ENCODE results near the gene CHST6. TPM values are rescaled to one million over a fixed set of nuclear protein-coding genes. Genes with fewer than 3 reads are reported as not detected.

The CHST6 gene
- total and polyA plus RNA-seq, 9 of the 15 experiments (the other 6 are each of a cell fraction or from before 2014, with no cell fraction given) = 0.01 to 0.05 (median 0.02) TPM; not detected in 6

Other genes with a start within 250 kb of the CHST6 start
Only the 7 nearest of the 12 such genes appear.
- gene CFDP1, start 61.9 kb downstream of the CHST6 start, total RNA-seq (2014; rRNA removed) = 40.0 and 43.7 TPM in 2 replicates
- 70.4 and 73.6 TPM in 2 replicates for gene CFDP1, start 61.9 kb downstream of the CHST6 start, total RNA-seq (2014; rRNA removed; fragmentation: Illumina TruSeq; extraction: Trizol)
- gene CFDP1, start 61.9 kb downstream of the CHST6 start, total RNA-seq (2015; rRNA removed; fragmentation: Illumina TruSeq; extraction: Trizol) = 76.7 and 77.1 TPM in 2 replicates
- gene CFDP1, start 61.9 kb downstream of the CHST6 start, total RNA-seq (2021) = 30.3 and 31.5 TPM in 2 replicates
- gene CFDP1, start 61.9 kb downstream of the CHST6 start, polyA plus RNA-seq (2011; rRNA removed) = 29.2 and 44.3 TPM in 2 replicates
- gene CFDP1, start 61.9 kb downstream of the CHST6 start, polyA plus RNA-seq (2014; fragmentation: Illumina TruSeq; extraction: Trizol) = 61.1 and 78.4 TPM in 2 replicates
- 10 to 100 TPM; 33.4 to 61.7 TPM for gene CFDP1, start 61.9 kb downstream of the CHST6 start, polyA plus RNA-seq (2014; fragmentation: Nextera tagmentation; extraction: Ambion mirVana)
- gene CFDP1, start 61.9 kb downstream of the CHST6 start, polyA plus RNA-seq (2014; rRNA removed) = 57.5 and 65.0 TPM in 2 replicates
- 11.3 and 15.0 TPM in 2 replicates for gene TMEM170A, start 30.8 kb downstream of the CHST6 start, total RNA-seq (2014; rRNA removed)
- 17.6 and 18.2 TPM in 2 replicates for gene TMEM170A, start 30.8 kb downstream of the CHST6 start, total RNA-seq (2014; rRNA removed; fragmentation: Illumina TruSeq; extraction: Trizol)
- gene TMEM170A, start 30.8 kb downstream of the CHST6 start, total RNA-seq (2015; rRNA removed; fragmentation: Illumina TruSeq; extraction: Trizol) = 18.4 and 19.0 TPM in 2 replicates
- gene TMEM170A, start 30.8 kb downstream of the CHST6 start, total RNA-seq (2021) = 16.6 and 18.0 TPM in 2 replicates
- gene TMEM170A, start 30.8 kb downstream of the CHST6 start, polyA plus RNA-seq (2011; rRNA removed) = 28.3 and 30.2 TPM in 2 replicates
- 9.2 and 11.2 TPM in 2 replicates for gene TMEM170A, start 30.8 kb downstream of the CHST6 start, polyA plus RNA-seq (2014; fragmentation: Illumina TruSeq; extraction: Trizol)
- gene TMEM170A, start 30.8 kb downstream of the CHST6 start, polyA plus RNA-seq (2014; fragmentation: Nextera tagmentation; extraction: Ambion mirVana) = 1 to 10 TPM; 6.1 to 7.3 TPM
- 10.0 and 10.2 TPM in 2 replicates for gene TMEM170A, start 30.8 kb downstream of the CHST6 start, polyA plus RNA-seq (2014; rRNA removed)
- gene CHST5, start 40.7 kb upstream of the CHST6 start, total RNA-seq (2014; rRNA removed) = not detected in 2 replicates
- not detected in 2 replicates for gene CHST5, start 40.7 kb upstream of the CHST6 start, total RNA-seq (2014; rRNA removed; fragmentation: Illumina TruSeq; extraction: Trizol)
- gene CHST5, start 40.7 kb upstream of the CHST6 start, total RNA-seq (2015; rRNA removed; fragmentation: Illumina TruSeq; extraction: Trizol) = 0.07 TPM in 1 of 2 replicates, not detected in the other
- 0.18 and 0.20 TPM in 2 replicates for gene CHST5, start 40.7 kb upstream of the CHST6 start, total RNA-seq (2021)
- 0.06 and 0.09 TPM in 2 replicates for gene CHST5, start 40.7 kb upstream of the CHST6 start, polyA plus RNA-seq (2011; rRNA removed)
- gene CHST5, start 40.7 kb upstream of the CHST6 start, polyA plus RNA-seq (2014; fragmentation: Illumina TruSeq; extraction: Trizol) = 0.40 TPM in 1 of 2 replicates, not detected in the other
- gene CHST5, start 40.7 kb upstream of the CHST6 start, polyA plus RNA-seq (2014; fragmentation: Nextera tagmentation; extraction: Ambion mirVana) = not detected
- 0.05 and 0.21 TPM in 2 replicates for gene CHST5, start 40.7 kb upstream of the CHST6 start, polyA plus RNA-seq (2014; rRNA removed)
- gene TMEM231, start 60.8 kb upstream of the CHST6 start, total RNA-seq (2014; rRNA removed) = 9.0 and 13.0 TPM in 2 replicates
- gene TMEM231, start 60.8 kb upstream of the CHST6 start, total RNA-seq (2014; rRNA removed; fragmentation: Illumina TruSeq; extraction: Trizol) = 7.6 and 9.1 TPM in 2 replicates
- gene TMEM231, start 60.8 kb upstream of the CHST6 start, total RNA-seq (2015; rRNA removed; fragmentation: Illumina TruSeq; extraction: Trizol) = 6.8 and 7.2 TPM in 2 replicates
- 12.6 and 13.9 TPM in 2 replicates for gene TMEM231, start 60.8 kb upstream of the CHST6 start, total RNA-seq (2021)
- 27.6 and 30.2 TPM in 2 replicates for gene TMEM231, start 60.8 kb upstream of the CHST6 start, polyA plus RNA-seq (2011; rRNA removed)
- gene TMEM231, start 60.8 kb upstream of the CHST6 start, polyA plus RNA-seq (2014; fragmentation: Illumina TruSeq; extraction: Trizol) = 15.6 and 17.0 TPM in 2 replicates
- gene TMEM231, start 60.8 kb upstream of the CHST6 start, polyA plus RNA-seq (2014; fragmentation: Nextera tagmentation; extraction: Ambion mirVana) = 1 to 10 TPM; 1.6 to 2.8 TPM
- 10.9 and 13.0 TPM in 2 replicates for gene TMEM231, start 60.8 kb upstream of the CHST6 start, polyA plus RNA-seq (2014; rRNA removed)
- gene GABARAPL2, start 70.9 kb upstream of the CHST6 start, total RNA-seq (2014; rRNA removed) = 39.8 and 42.1 TPM in 2 replicates
- 65.5 and 81.6 TPM in 2 replicates for gene GABARAPL2, start 70.9 kb upstream of the CHST6 start, total RNA-seq (2014; rRNA removed; fragmentation: Illumina TruSeq; extraction: Trizol)
- gene GABARAPL2, start 70.9 kb upstream of the CHST6 start, total RNA-seq (2015; rRNA removed; fragmentation: Illumina TruSeq; extraction: Trizol) = 49.0 and 50.5 TPM in 2 replicates
- gene GABARAPL2, start 70.9 kb upstream of the CHST6 start, total RNA-seq (2021) = 89.2 and 91.8 TPM in 2 replicates
- 89.0 and 118 TPM in 2 replicates for gene GABARAPL2, start 70.9 kb upstream of the CHST6 start, polyA plus RNA-seq (2011; rRNA removed)
- 88.2 and 94.1 TPM in 2 replicates for gene GABARAPL2, start 70.9 kb upstream of the CHST6 start, polyA plus RNA-seq (2014; fragmentation: Illumina TruSeq; extraction: Trizol)
- 100 to 1,000 TPM; 252 to 288 TPM for gene GABARAPL2, start 70.9 kb upstream of the CHST6 start, polyA plus RNA-seq (2014; fragmentation: Nextera tagmentation; extraction: Ambion mirVana)
- 101 and 105 TPM in 2 replicates for gene GABARAPL2, start 70.9 kb upstream of the CHST6 start, polyA plus RNA-seq (2014; rRNA removed)
- 23.6 and 26.2 TPM in 2 replicates for gene ADAT1, start 127.8 kb upstream of the CHST6 start, total RNA-seq (2014; rRNA removed)
- 28.2 and 33.3 TPM in 2 replicates for gene ADAT1, start 127.8 kb upstream of the CHST6 start, total RNA-seq (2014; rRNA removed; fragmentation: Illumina TruSeq; extraction: Trizol)
- gene ADAT1, start 127.8 kb upstream of the CHST6 start, total RNA-seq (2015; rRNA removed; fragmentation: Illumina TruSeq; extraction: Trizol) = 34.4 and 36.7 TPM in 2 replicates
- 26.1 and 30.9 TPM in 2 replicates for gene ADAT1, start 127.8 kb upstream of the CHST6 start, total RNA-seq (2021)
- gene ADAT1, start 127.8 kb upstream of the CHST6 start, polyA plus RNA-seq (2011; rRNA removed) = 25.2 and 32.2 TPM in 2 replicates
- 36.0 and 39.4 TPM in 2 replicates for gene ADAT1, start 127.8 kb upstream of the CHST6 start, polyA plus RNA-seq (2014; fragmentation: Illumina TruSeq; extraction: Trizol)
- 10 to 100 TPM; 16.0 to 20.6 TPM for gene ADAT1, start 127.8 kb upstream of the CHST6 start, polyA plus RNA-seq (2014; fragmentation: Nextera tagmentation; extraction: Ambion mirVana)
- 18.7 and 27.4 TPM in 2 replicates for gene ADAT1, start 127.8 kb upstream of the CHST6 start, polyA plus RNA-seq (2014; rRNA removed)
- 254 and 273 TPM in 2 replicates for gene KARS1, start 152.2 kb upstream of the CHST6 start, total RNA-seq (2014; rRNA removed)
- gene KARS1, start 152.2 kb upstream of the CHST6 start, total RNA-seq (2014; rRNA removed; fragmentation: Illumina TruSeq; extraction: Trizol) = 308 and 329 TPM in 2 replicates
- gene KARS1, start 152.2 kb upstream of the CHST6 start, total RNA-seq (2015; rRNA removed; fragmentation: Illumina TruSeq; extraction: Trizol) = 289 and 304 TPM in 2 replicates
- gene KARS1, start 152.2 kb upstream of the CHST6 start, total RNA-seq (2021) = 257 and 269 TPM in 2 replicates
- gene KARS1, start 152.2 kb upstream of the CHST6 start, polyA plus RNA-seq (2011; rRNA removed) = 248 and 313 TPM in 2 replicates
- gene KARS1, start 152.2 kb upstream of the CHST6 start, polyA plus RNA-seq (2014; fragmentation: Illumina TruSeq; extraction: Trizol) = 351 and 386 TPM in 2 replicates
- gene KARS1, start 152.2 kb upstream of the CHST6 start, polyA plus RNA-seq (2014; fragmentation: Nextera tagmentation; extraction: Ambion mirVana) = 100 to 1,000 TPM; 223 to 313 TPM
- gene KARS1, start 152.2 kb upstream of the CHST6 start, polyA plus RNA-seq (2014; rRNA removed) = 257 and 275 TPM in 2 replicates

Data from K562 (cell line).